HEK293 (cell line): ENCODE results near the gene TRABD2A.

Experiments used
- IKZF3 ChIP-seq: fragments of 450-650 bp; IDR thresholded peaks from 2 replicates; pipeline ENCODE4 v1.5.0; 2018; ENCODE audit warnings: missing biosample characterization, mild to moderate bottlenecking, missing genetic modification characterization, moderate library complexity
- PRDM1 ChIP-seq: fragments of 450-650 bp; formaldehyde crosslinking; IDR thresholded peaks from 2 replicates; pipeline ENCODE4; 2016; ENCODE audit warnings: missing biosample characterization, missing genetic modification characterization

DNA sequence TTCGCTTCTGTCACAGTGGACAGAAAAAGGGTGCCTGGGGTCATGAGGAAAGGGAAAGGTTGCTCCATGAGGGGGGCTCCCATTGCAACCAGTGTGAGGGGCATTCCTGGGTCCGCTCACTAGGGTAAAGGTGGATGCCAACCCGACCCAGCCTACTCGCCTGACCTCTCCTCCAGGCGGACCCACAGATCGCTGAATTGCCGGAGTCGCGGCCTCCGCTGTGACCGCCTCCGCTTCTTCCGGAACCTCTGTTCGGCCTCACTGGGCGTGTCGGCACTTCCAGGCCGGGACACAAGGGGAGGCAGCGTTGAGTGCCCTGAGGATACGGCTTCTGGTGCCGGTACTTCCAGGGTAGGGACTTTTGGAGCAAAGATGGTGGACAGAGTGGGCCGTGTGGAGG lies 57.1 kb downstream of the TRABD2A start:
- TF ChIP-seq PRDM1 = no peak
- TF ChIP-seq IKZF3 (tag by site-specific recombination) = no peak
